GM23248 (cell line): Measurements from ENCODE around the gene ATP2C2.

Experiments
- EZH2 ChIP-seq: fragments of 200-600 bp; sonication (generic); IDR thresholded peaks from 2 replicates; pipeline ENCODE4 v1.6.1; 2018; ENCODE audit warnings: antibody characterized with exemption, mild to moderate bottlenecking; ENCODE audit not compliant: insufficient read depth, poor library complexity, severe bottlenecking
- EZH2phosphoT487 ChIP-seq: fragments of 200-600 bp; sonication (generic); IDR thresholded peaks from 2 replicates; pipeline ENCODE4 v1.6.1; 2018; ENCODE audit warnings: antibody characterized with exemption, moderate library complexity, mild to moderate bottlenecking, low read depth; ENCODE audit not compliant: insufficient read depth

- TF ChIP-seq EZH2phosphoT487 (no peak), EZH2 (no peak)
Measured at GRCh38 chr16:84397090-84397489, 28.8 kb downstream of the ATP2C2 start.
